Upper lobe of left lung (tissue), 4 donors: ENCODE measurements around the gene IL12RB2.

Source experiments
- EP300 ChIP-seq, 4 donors: sonication (generic); formaldehyde crosslinking; IDR thresholded peaks; one replicate each; pipeline ENCODE4 v1.5.1; 2017; ENCODE audit warnings: antibody characterized with exemption in 4 of 4, control low read depth in 2 of 4
- POLR2A ChIP-seq, 4 donors: fragments of 450-650 bp; IDR thresholded peaks; one replicate each; pipeline ENCODE4 v1.5.1; 2016 to 2017; ENCODE audit warnings: antibody characterized with exemption in 4 of 4, mild to moderate bottlenecking in 2 of 4
- POLR2AphosphoS5 ChIP-seq, 2 donors: sonication (generic); formaldehyde crosslinking; IDR thresholded peaks; one replicate each; pipeline ENCODE4 v1.5.1; 2017; ENCODE audit warnings: antibody characterized with exemption in 2 of 2
- TF ChIP-seq, protein P1 (sequence below), 6 experiments: fragments of 450-650 bp in 4 of 6; fragments of 200-600 bp in 2 of 6; sonication (generic) in 2 of 6; IDR thresholded peaks; one replicate each; pipeline ENCODE4 v1.5.1; 2016 to 2019; ENCODE audit warnings: antibody characterized with exemption in 6 of 6

DNA sequence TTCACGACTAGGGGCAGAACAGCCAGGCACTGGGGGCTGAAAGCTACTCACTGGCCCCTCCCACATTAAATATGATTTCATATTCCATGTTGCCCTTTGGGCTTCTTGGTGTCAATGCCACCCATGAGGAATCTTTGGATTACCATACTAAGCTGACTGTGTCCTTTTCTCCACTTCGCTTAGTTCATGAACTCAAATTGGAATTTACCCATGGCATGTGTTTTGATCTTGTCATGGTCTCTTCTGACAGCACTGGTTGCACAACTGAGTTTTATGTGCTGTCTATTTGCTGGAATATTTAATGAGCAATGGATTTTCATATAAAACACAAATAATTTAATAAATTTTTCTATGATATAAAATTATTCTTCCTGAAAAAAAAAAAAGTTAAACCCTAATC lies 63.4 kb downstream of the IL12RB2 start:
- TF ChIP-seq, protein P1, sequence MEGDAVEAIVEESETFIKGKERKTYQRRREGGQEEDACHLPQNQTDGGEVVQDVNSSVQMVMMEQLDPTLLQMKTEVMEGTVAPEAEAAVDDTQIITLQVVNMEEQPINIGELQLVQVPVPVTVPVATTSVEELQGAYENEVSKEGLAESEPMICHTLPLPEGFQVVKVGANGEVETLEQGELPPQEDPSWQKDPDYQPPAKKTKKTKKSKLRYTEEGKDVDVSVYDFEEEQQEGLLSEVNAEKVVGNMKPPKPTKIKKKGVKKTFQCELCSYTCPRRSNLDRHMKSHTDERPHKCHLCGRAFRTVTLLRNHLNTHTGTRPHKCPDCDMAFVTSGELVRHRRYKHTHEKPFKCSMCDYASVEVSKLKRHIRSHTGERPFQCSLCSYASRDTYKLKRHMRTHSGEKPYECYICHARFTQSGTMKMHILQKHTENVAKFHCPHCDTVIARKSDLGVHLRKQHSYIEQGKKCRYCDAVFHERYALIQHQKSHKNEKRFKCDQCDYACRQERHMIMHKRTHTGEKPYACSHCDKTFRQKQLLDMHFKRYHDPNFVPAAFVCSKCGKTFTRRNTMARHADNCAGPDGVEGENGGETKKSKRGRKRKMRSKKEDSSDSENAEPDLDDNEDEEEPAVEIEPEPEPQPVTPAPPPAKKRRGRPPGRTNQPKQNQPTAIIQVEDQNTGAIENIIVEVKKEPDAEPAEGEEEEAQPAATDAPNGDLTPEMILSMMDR (IDR thresholded peaks at IDR 0.05) = no peak
- TF ChIP-seq POLR2AphosphoS5 (IDR thresholded peaks at IDR 0.05) = no peak
- no peak for TF ChIP-seq POLR2A (IDR thresholded peaks at IDR 0.05)
- TF ChIP-seq EP300 (IDR thresholded peaks at IDR 0.05) = no peak
